Kidney epithelial cell (primary cell): ENCODE data around the gene C19orf12. TPM values are rescaled to one million over a fixed set of nuclear protein-coding genes. Genes with fewer than 3 reads are reported as not detected.

ENCODE experiments used
- DNase-seq: peaks from one replicate; pipeline ENCODE4 v3.0.0-alpha.2; 2010; ENCODE audit warnings: low read depth
- H3K27me3 ChIP-seq: 2 replicates; pipeline ENCODE4 v1.6.0; 2011; ENCODE audit warnings: low read length; ENCODE audit not compliant: control insufficient read depth, insufficient read depth
- H3K36me3 ChIP-seq: 2 replicates; pipeline ENCODE4 v1.5.1; 2011; ENCODE audit warnings: low read length; ENCODE audit not compliant: control insufficient read depth, insufficient read depth
- H3K4me3 ChIP-seq: 2 replicates; pipeline ENCODE4 v1.5.1; 2011; ENCODE audit warnings: low read depth, mild to moderate bottlenecking, control low read depth, low read length
- total RNA-seq: library from RNA; depleted of rRNA; stranded (reverse); fragments of >200 nt; gene quantifications from 2 replicates; pipeline ENCODE4 v1.2.3, GENCODE V29; 2015
- TF ChIP-seq, protein P1 (sequence below): IDR thresholded peaks from 2 replicates; pipeline ENCODE4 v1.5.1; 2011; ENCODE audit warnings: mild to moderate bottlenecking, moderate library complexity, low read length, control low read depth, inconsistent platforms; ENCODE audit not compliant: insufficient read depth, poor library complexity, severe bottlenecking

The C19orf12 gene
- total RNA-seq, 1 donor from 2014 or later: 39.9 TPM

- TF ChIP-seq, protein P1, sequence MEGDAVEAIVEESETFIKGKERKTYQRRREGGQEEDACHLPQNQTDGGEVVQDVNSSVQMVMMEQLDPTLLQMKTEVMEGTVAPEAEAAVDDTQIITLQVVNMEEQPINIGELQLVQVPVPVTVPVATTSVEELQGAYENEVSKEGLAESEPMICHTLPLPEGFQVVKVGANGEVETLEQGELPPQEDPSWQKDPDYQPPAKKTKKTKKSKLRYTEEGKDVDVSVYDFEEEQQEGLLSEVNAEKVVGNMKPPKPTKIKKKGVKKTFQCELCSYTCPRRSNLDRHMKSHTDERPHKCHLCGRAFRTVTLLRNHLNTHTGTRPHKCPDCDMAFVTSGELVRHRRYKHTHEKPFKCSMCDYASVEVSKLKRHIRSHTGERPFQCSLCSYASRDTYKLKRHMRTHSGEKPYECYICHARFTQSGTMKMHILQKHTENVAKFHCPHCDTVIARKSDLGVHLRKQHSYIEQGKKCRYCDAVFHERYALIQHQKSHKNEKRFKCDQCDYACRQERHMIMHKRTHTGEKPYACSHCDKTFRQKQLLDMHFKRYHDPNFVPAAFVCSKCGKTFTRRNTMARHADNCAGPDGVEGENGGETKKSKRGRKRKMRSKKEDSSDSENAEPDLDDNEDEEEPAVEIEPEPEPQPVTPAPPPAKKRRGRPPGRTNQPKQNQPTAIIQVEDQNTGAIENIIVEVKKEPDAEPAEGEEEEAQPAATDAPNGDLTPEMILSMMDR: no peak
- Histone ChIP-seq H3K27me3 (no peaks in the 10 kb centered on the region), H3K4me3 (no peak overlapping the region), H3K36me3 (no peaks in the 10 kb centered on the region)
- no peak for DNase-seq
These were observed 33.4 kb downstream of the C19orf12 start for GRCh38 chr19:29681422-29682235.

GRCh38 chr19:29680937-29681336, 34.1 kb downstream of the C19orf12 start:
- DNase-seq: no peak
- Histone ChIP-seq H3K27me3 (no peaks in the 10 kb centered on the region), H3K36me3 (no peaks in the 10 kb centered on the region), H3K4me3 (no peak overlapping the region)
- TF ChIP-seq, protein P1: no peak

- no peak for DNase-seq
- no peak overlapping the region for H3K4me3 ChIP-seq
- H3K36me3 ChIP-seq: peaks cover 1% of the 10 kb centered on the region
- H3K27me3 ChIP-seq: no peaks in the 10 kb centered on the region
- TF ChIP-seq, protein P1: no peak
These were observed 34.6 kb downstream of the C19orf12 start for GRCh38 chr19:29680447-29680846.

DNA sequence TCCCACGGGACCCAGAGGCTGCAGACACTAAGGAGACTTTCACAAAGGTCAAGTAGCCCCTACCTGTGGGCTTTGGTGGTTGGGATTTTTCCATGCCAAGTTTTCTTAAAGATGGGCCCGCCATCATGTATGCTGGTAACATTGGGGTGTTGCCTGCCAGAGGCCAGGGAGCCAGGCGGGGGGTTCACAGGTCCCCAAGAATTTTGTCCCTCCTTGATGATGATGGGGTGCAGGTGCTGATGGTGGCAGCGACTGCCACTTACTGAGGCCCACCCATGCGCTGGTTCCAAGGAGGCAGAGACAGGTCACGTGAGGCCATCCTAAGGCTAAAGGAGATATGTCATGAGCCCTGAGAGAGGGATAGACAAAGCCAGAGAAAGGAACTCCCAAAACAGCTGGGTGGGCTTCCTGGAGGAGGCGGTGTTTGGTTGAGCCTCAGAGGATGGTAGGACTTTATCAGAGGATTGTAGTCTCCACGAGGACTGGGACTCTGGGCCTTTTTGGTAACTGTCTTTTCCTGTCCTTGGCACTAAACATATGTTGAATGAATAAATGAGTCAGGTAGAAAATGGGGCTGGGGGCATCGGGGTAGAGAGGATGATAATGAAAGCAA, 35.4 kb downstream of the C19orf12 start:
- DNase-seq: no peak
- TF ChIP-seq, protein P1: no peak
- Histone ChIP-seq H3K4me3 (no peak overlapping the region), H3K27me3 (no peaks in the 10 kb centered on the region), H3K36me3 (peaks cover 1% of the 10 kb centered on the region)

DNA sequence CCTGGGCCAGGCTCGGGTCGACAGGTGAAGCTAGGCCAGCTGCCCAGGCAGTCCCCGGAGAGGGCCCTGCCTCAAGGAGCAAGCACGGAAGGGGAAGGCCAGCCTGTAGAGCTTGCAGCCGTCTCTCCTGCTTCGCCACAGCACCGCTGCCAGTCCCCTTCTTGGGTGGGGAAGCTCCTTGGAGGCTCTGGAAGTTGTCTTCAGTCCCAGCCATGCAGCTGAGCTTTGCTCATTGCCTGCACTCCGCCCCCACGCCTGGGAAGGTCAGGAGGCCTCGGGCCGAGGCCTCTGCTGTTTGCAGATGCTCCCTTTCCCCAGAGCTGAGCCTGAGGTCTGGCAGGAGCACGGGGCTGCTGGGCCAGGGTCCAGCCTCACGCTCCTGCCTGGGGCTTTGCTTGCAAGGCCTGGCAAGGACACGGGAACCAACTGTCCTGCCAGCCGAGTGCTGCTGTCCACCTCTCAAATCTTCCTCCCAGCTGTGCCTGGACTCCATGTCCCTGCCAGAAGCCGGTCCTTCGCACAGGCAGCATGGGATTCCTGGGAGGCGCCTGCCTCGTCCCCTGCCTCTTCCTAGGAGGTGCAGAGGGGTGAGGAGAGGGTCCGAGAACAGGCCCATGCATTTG, 36.5 kb downstream of the C19orf12 start:
- no peak overlapping the region for H3K4me3 ChIP-seq
- TF ChIP-seq, protein P1: no peak
- DNase-seq: no peak
- H3K36me3 ChIP-seq: peaks cover 1% of the 10 kb centered on the region
- no peaks in the 10 kb centered on the region for H3K27me3 ChIP-seq
